K562 (cell line): ENCODE measurements around the gene COL4A2. TPM values are rescaled to one million over a fixed set of nuclear protein-coding genes. Genes with fewer than 3 reads are reported as not detected.
A peak's percentile ranks its signal among the peaks of the same experiment; 100 is the strongest.

Experiments
- DDX20 ChIP-seq: fragments of 450-650 bp; IDR thresholded peaks from 2 replicates; pipeline ENCODE4 v1.6.1; 2016; ENCODE audit warnings: missing genetic modification characterization, low read depth, mild to moderate bottlenecking, missing compliant biosample characterization, moderate library complexity
- DIDO1 ChIP-seq: fragments of 450-650 bp; IDR thresholded peaks from 2 replicates; pipeline ENCODE4 v1.6.1; 2016; ENCODE audit warnings: low read depth, missing biosample characterization, missing genetic modification characterization
- E4F1 ChIP-seq: fragments of 250-450 bp; sonication (Bioruptor Pico); IDR thresholded peaks from 2 replicates; pipeline ENCODE4 v1.5.0; 2021; ENCODE audit warnings: mild to moderate bottlenecking, borderline replicate concordance
- FOS ChIP-seq: IDR thresholded peaks from 3 replicates; pipeline ENCODE4 v1.6.1; 2011; ENCODE audit not compliant: insufficient read length; ENCODE audit errors: extremely low read depth
- FOXP1 ChIP-seq: sonication (generic); formaldehyde crosslinking; IDR thresholded peaks from 2 replicates; pipeline ENCODE4 v1.8.0; 2022; ENCODE audit warnings: mild to moderate bottlenecking, missing genetic modification reagents
- GMEB1 ChIP-seq: fragments of 250-450 bp; sonication (Bioruptor Pico); IDR thresholded peaks from 2 replicates; pipeline ENCODE4 v1.4.0; 2020; ENCODE audit warnings: mild to moderate bottlenecking
- HCFC1 ChIP-seq: IDR thresholded peaks from 2 replicates; pipeline ENCODE4 v1.6.1; 2012; ENCODE audit warnings: low read depth, low read length, improper control_type of control experiment
- HDAC6 ChIP-seq: IDR thresholded peaks from 2 replicates; pipeline ENCODE4 v1.6.1; 2012; ENCODE audit warnings: low read depth, mild to moderate bottlenecking, control low read depth, inconsistent platforms, low read length, moderate library complexity
- NCOA2 ChIP-seq, 2 experiments: fragments of 450-650 bp; IDR thresholded peaks; 2 replicates each; pipeline ENCODE4 v1.6.1; 2018; ENCODE audit warnings: mild to moderate bottlenecking in 2 of 2, moderate library complexity in 1 of 2; ENCODE audit not compliant: partially characterized antibody in 2 of 2
- NELFE ChIP-seq: IDR thresholded peaks from 2 replicates; pipeline ENCODE4 v1.6.1; 2011; ENCODE audit warnings: mild to moderate bottlenecking; ENCODE audit not compliant: insufficient read depth, insufficient read length
- NR1H2 ChIP-seq: sonication (generic); formaldehyde crosslinking; IDR thresholded peaks from 2 replicates; pipeline ENCODE4 v1.4.0; 2020; ENCODE audit warnings: mild to moderate bottlenecking, missing genetic modification reagents
- PURB ChIP-seq: sonication (generic); formaldehyde crosslinking; IDR thresholded peaks from 2 replicates; pipeline ENCODE4 v1.9.0; 2021; ENCODE audit warnings: low read depth, mild to moderate bottlenecking, missing genetic modification reagents
- SREBF1 ChIP-seq: fragments of 150-350 bp; IDR thresholded peaks from 2 replicates; pipeline ENCODE4 v1.6.1; 2014; ENCODE audit warnings: antibody characterized with exemption, low read depth, low read length, borderline replicate concordance
- STAT5B ChIP-seq: fragments of 250-450 bp; sonication (Bioruptor Pico); IDR thresholded peaks from 2 replicates; pipeline ENCODE4 v1.8.0; 2021; ENCODE audit warnings: mild to moderate bottlenecking, inconsistent platforms
- TCF7L2 ChIP-seq: fragments of 150-350 bp; IDR thresholded peaks from 2 replicates; pipeline ENCODE4 v1.6.1; 2016; ENCODE audit warnings: low read depth, mild to moderate bottlenecking, low read length, moderate library complexity
- TCFL5 ChIP-seq: fragments of 250-450 bp; sonication (Bioruptor Pico); conservative IDR thresholded peaks from 2 replicates; pipeline ENCODE4 v1.6.1; 2021; ENCODE audit warnings: mild to moderate bottlenecking, moderate library complexity, matching md5 sums
- ZBTB12 ChIP-seq: fragments of 250-450 bp; sonication (Bioruptor Pico); IDR thresholded peaks from 2 replicates; pipeline ENCODE4 v1.4.0; 2020
- ZFP91 ChIP-seq: sonication (generic); formaldehyde crosslinking; IDR thresholded peaks from 2 replicates; pipeline ENCODE4 v1.8.0; 2022; ENCODE audit warnings: mild to moderate bottlenecking, missing genetic modification reagents
- ZNF121 ChIP-seq: sonication (generic); formaldehyde crosslinking; conservative IDR thresholded peaks from 2 replicates; pipeline ENCODE4 v1.8.0; 2022; ENCODE audit warnings: missing genetic modification reagents
- ZNF24 ChIP-seq: fragments of 450-650 bp; IDR thresholded peaks from 2 replicates; pipeline ENCODE4 v1.6.1; 2016
- ZNF311 ChIP-seq: fragments of 250-450 bp; sonication (Bioruptor Pico); IDR thresholded peaks from 2 replicates; pipeline ENCODE4 v1.4.0; 2020; ENCODE audit warnings: mild to moderate bottlenecking, moderate library complexity
- ZNF41 ChIP-seq: fragments of 250-450 bp; sonication (Bioruptor Pico); conservative IDR thresholded peaks from 2 replicates; pipeline ENCODE4 v1.4.0; 2020; ENCODE audit warnings: mild to moderate bottlenecking
- ZNF695 ChIP-seq: fragments of 450-650 bp; formaldehyde crosslinking; IDR thresholded peaks from 2 replicates; pipeline ENCODE4 v1.4.0; 2020; ENCODE audit warnings: mild to moderate bottlenecking, moderate library complexity
- ZSCAN29 ChIP-seq: fragments of 450-650 bp; IDR thresholded peaks from 2 replicates; pipeline ENCODE4 v1.6.1; 2017
- polyA plus RNA-seq, 8 experiments: library from polyadenylated mRNA; depleted of rRNA in 4 of 8; stranded (reverse) in 5 of 8; unstranded in 3 of 8; fragments of >200 nt; fragmentation: Nextera tagmentation in 2 of 8; fragmentation: Illumina TruSeq in 1 of 8; extraction: Ambion mirVana in 2 of 8; extraction: Trizol in 1 of 8; gene quantifications; 2 replicates each; pipeline versions ENCODE4 v1.2.1 to v1.2.3, GENCODE V29; 2011 to 2014; ENCODE audit warnings: inconsistent platforms in 1 of 8, missing spikeins in 1 of 8
- total RNA-seq, 7 experiments: library from RNA; depleted of rRNA in 6 of 7; stranded (reverse); fragments of >200 nt in 6 of 7; fragmentation: Illumina TruSeq in 2 of 7; extraction: Trizol in 2 of 7; gene quantifications; 2 replicates each; pipeline versions ENCODE4 v1.2.1 to v1.2.3, GENCODE V29; 2011 to 2021; ENCODE audit warnings: low replicate concordance in 1 of 7

The COL4A2 gene
- total and polyA plus RNA-seq, 9 of the 15 experiments (the other 6 are each of a cell fraction or from before 2014, with no cell fraction given), result 0.13 to 15.2 (median 8.1) TPM

GRCh38 chr13:110506859-110507566 lies 199.9 kb downstream of the COL4A2 start (continued):
- TF ChIP-seq ZNF41 (CRISPR knock-in tag) (no peak), HCFC1 (no peak), FOS (no peak), NR1H2 (CRISPR knock-in tag) (no peak), STAT5B (no peak), ZFP91 (CRISPR knock-in tag) (no peak), ZNF311 (CRISPR knock-in tag) (peak; percentile 10; the same call in 1 of the 2 replicates), PURB (no peak), TCF7L2 (no peak), DIDO1 (no peak), DDX20 (no peak), ZSCAN29 (no peak), NCOA2 (IDR thresholded peaks at IDR 0.05; ENCODE audit: partially characterized antibody in 2 of 2) (no peak), ZNF695 (CRISPR knock-in tag) (no peak), ZBTB12 (no peak), GMEB1 (no peak), E4F1 (no peak), ZNF121 (CRISPR knock-in tag) (no peak), HDAC6 (no peak), ZNF24 (no peak), FOXP1 (CRISPR knock-in tag) (peak; percentile 24; the same call in 1 of the 2 replicates), NELFE (no peak), SREBF1 (no peak), TCFL5 (CRISPR knock-in tag) (no peak)
